Stimulated activated CD4-positive, alpha-beta T cell treated with anti-CD3 and anti-CD28 coated beads, Interleukin-2, amount 100 ng/mL, for 24 hours (primary cell): ENCODE measurements around the gene TRIM52.

Experiments
- DNase-seq, 2 donors: peaks; one replicate each; pipeline ENCODE4 v3.0.0-alpha.2; 2020

The TRIM52 gene

DNA sequence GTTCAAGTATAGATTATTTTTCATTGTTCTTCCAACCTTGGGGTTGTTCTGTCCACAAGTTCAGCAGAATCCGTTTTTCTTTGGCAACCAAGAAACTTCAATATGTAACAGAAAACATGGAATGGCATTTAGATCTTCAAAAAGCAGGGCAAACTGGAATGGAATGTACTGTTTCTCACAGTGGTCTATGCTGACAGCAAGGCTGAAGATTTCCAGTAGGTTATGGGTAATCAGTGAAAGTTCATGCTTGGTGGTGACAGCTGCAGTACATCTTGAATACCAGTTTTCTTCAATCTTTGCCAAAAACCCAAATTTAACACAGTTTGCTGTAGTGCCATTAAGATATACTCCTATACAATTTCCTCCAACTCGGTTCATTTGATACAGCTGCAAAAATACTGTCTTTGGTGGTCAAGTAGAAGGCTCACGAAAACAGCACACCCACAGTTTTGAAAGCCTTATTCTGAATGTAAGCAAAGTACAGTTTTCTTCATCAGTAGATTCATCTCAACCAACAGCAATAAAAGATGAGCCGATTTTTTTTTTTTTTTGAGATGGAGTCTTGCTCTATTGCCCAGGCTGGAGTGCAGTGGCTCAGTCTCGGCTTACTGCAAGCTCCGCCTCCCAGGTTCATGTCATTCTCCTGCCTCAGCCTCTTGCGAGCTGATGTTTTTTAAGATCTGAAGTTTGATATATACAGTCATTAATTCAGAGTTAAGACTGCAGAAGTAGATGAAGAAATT is 4.9 kb downstream of the TRIM52 start:
- DNase-seq, result no peak

DNA sequence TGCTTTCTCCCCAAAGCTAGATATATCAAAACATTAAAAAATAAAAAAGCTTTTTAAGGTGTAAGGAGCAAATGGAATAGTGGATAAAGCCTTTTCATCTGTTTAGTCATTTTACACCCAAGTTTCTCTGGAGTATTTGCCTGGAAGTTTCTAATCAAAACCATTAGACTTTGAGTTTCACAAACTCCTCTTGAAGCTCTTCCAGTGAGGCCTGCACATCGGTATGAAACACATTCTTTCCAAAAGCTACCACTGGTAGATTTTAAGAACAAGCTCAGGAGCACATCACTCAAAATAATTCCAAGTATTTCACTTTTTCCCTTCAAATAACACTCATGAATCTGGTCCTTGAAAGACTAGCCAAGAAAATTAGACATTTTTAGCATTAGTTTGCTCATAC is 5.7 kb downstream of the TRIM52 start:
- DNase-seq, result no peak

DNA sequence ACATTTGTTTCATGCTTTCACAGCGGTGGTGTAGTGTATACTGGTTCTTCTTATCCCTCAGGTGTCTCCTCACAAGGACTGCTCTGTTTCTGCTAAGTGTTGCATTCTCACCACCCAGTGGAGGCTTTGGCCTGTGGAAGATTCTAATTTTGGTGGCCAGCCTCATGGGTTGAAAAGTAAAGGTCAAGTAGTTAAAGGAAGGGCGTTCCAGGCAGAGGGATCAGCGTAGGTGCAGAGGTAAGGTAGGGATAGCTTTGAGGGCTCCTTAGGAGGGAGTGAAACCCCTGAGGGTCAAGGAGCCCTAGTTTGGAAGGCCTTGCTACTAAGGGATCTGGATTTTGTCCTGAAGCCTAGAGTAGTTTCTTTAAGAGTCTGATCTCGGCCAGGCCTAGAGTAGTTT is 12.7 kb downstream of the TRIM52 start:
- no peak for DNase-seq

DNA sequence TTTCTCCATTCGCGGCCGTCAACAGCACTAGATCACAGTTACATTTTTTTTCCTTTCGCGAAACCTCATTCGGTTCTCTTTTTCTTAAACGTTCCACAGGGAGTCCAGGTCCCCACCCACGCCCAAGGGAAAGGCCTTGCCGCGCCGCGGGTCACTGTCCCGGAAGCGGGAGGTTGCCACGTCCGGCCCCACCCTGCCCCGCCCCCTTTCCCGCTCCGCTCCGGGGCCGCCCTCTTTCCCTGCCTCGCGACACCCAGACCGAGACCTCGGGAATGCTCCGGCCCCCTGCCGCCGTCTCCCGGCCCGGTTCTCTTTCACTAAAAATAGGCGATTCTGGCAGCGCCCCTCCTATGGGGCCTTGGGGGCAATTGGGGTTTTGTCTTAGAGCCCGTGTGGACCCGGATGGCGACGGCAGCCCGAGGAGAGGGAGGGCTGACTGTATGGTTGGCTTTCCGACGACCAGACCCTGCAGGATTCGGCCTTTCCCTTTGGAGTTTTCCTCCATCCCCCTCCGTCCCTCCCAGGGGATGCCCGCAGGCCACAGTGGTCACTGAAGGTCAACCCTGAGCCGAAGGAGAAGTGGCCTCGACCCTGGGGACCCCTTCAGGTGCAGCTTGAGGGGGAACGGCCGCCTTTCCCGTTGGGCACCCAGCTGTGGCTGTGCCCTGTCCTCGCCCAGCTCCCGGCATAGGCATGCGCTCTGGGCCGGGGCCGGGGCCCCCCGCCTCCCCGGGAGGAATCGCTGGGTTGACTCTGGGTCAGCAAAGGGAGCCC is 14.5 kb downstream of the TRIM52 start:
- peak; percentile 82 to 87 for DNase-seq

DNA sequence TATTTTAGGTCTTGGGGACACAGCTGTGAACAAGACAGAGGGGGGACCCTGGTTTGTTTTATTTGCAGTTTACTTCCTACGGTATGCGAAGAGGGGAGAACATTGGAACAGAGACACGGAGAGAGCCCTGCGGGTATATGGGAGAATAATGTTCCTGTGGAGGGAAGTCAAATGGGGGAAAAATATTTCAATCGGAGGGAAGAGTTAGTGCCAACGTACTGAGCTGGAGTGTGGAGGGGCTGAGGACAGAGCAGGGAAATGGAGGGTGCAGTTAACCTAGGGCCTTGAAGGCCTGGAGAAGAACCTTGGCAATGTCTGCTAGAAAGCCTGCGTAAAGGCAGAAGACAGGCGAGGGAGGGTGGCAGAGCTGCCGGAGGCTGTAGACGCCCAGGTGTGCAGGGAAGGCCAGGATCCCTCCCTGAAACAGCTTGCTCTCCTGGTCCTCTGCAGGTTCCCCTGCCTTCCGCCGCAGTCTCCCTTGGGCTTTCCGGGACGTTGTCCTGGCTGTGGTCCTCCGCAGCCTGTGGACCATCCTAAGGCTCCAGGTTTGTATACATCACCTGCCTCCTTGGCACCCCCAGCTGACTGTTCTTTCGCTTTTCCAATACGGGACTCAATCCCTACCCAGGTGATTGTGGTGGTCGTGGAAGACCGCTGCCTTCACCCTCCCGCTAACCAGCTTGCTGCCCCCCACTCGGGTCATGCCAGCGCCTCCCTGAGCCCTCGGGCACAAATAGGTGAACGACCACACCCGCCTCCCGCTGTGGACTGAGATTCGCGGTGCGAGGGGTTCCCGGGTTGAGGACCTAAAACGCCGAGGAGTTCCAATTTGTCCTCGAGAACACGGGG is 15.3 kb downstream of the TRIM52 start:
- DNase-seq, result no peak

DNA sequence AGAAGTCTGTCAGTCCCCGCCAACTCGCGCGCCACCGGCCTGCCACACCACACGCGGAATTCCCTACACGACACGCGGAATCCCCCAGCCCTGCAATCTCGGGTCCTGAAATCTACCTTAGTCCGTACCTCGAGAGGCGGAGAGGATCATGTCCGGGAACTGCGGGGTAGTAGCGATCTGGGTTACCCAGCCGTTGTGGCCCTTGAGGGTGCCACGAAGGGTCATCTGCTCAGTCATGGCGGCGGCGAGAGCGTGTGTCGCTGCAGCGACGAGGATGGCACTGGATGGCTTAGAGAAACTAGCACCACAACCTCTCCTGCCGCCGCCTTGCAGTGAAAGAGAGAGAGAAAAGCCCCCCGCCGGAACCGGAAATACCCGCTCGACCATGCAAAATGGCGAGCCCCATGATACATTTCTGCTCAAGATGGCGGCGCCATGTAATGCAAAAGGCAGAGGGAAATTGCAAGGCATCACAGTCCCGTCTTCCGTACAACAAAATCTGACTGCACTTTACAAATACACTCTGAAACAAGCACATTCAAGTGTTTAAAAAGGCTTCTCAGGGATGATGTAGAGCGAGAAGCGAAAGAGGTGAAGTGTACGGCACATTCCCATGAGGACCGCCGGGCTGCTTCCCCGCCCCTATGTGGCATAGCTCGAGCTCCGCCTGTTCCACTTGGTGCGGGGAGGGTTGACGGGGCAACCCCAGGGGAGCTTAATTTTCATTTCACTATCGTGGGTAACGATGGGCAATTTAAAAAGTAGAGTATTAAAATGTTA is 17.2 kb downstream of the TRIM52 start, which contains the start of gene RACK1:
TSS of gene RACK1 (minus strand) at position 343 of the 780 bp plus-strand sequence. CDS start at position 237, 106 bp downstream.
- DNase-seq, result peak; percentile 88 to 93

DNA sequence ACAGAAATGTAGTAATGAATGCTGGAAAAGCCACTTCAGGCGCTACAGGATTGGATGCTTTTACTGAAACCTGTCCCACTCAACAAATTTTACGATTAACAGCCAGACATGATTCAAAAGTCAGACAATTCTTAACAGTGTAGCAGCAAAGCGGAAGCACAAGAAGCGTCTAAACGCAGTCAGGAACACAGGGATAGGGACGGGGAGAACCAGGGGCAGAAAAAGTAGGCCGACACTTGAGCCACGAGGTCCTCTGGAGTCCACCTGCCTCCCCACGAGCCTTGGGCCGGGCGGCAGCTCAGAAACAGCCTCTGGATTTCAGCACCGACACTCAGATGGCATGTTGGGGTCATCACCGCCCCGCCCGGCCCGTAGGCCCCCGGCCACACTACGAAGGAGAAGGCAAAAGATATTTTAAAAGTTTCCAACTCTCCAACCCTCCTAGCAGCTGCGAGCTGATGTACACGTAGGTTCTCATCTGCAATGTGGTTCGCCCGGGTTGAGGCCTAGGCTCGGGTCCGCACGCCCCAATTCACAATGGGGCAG is 17.9 kb downstream of the TRIM52 start:
- peak in 1 of 2 donors; percentile 54 for DNase-seq

DNA sequence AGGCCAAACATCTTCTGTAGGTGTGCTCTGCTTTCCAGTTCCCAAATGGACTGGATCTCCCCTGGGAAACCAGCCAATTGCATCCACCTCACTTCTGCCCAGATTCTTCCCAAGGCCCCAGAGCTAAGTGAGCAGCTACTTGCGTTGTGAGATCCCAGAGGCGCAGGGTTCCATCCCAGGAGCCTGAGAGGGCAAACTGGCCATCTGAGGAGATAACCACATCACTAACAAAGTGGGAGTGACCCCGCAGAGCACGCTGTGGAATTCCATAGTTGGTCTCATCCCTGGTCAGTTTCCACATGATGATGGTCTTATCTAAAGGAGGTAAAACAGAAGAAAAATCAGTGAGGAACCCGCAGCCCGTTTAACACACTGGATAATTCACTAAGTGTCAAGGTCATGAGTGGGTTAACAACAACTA is 18.9 kb downstream of the TRIM52 start:
- no peak for DNase-seq

DNA sequence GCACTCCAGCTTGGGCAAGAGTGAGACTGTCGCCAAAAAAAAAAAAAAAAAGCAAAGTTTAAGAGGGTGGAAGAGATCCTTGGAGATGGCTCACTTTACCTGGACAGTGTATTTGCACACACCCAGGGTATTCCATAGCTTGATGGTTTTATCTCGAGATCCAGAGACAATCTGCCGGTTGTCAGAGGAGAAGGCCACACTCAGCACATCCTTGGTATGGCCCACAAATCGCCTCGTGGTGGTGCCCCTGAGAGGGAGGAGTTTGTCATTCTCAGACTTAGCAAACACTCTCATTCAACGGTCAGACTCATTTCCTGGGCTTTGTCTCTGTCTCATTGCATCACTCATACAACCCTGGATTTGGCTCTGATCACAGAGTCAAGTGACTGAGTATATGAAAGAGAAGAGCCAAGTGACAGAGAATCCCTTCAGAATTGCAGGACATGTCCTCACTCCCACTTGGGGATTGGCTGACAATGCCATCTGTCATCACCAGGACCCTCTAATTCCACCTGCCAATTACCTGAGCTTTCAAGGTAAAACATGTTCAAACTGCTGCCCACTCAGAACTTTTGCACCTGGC is 19.5 kb downstream of the TRIM52 start:
- peak; percentile 61 to 62 for DNase-seq

DNA sequence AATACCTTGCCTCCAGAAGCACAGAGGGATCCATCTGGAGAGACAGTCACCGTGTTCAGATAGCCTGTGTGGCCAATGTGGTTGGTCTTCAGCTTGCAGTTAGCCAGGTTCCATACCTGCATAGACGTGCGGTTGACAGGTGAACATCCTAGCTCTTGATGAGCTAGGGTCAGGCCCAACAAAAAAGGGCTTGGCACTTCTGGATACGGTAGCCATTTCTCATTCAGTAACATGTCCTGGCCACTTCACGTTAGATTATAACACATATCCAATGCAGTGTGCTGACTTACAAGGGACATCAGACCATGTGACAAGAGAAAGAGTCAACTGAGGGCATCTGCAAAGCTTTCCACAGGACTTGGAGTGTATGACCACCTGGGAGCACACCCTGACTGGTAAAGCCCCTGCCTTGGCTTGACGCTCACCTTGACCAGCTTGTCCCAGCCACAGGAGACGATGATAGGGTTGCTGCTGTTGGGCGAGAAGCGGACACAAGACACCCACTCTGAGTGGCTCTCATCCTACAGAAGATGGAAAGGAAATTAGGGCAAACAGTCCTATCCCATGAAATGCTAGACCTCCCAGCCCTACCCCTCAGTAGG is 21.8 kb downstream of the TRIM52 start:
- DNase-seq, result no peak

DNA sequence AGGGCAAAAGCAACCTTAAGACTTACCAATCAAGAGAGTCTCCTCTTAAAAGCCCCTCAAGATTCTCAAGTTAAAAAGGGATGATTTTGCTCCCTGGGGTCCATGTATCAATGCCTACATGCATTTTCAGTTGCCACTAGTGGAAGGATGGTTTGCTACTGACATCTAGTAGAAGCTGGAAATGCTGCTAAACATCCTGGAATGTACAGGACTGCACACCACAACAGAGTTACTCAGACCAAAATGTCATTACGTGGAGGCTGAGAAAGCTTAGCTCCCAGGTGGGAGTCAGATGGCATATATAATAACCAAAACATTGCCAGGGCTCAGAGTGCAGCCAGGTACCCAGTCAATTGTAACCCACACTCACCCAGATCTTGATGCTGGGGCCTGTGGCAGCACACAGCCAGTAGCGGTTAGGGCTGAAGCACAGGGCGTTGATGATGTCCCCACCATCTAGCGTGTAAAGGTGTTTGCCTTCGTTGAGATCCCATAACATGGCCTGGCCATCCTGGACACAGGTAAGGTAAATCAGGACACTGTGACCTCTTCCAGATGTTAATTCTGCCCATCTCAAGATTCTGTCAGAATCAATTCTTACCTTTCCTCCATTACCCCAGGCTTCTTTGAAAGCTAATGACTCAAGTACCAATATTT is 23.1 kb downstream of the TRIM52 start:
- no peak for DNase-seq

DNA sequence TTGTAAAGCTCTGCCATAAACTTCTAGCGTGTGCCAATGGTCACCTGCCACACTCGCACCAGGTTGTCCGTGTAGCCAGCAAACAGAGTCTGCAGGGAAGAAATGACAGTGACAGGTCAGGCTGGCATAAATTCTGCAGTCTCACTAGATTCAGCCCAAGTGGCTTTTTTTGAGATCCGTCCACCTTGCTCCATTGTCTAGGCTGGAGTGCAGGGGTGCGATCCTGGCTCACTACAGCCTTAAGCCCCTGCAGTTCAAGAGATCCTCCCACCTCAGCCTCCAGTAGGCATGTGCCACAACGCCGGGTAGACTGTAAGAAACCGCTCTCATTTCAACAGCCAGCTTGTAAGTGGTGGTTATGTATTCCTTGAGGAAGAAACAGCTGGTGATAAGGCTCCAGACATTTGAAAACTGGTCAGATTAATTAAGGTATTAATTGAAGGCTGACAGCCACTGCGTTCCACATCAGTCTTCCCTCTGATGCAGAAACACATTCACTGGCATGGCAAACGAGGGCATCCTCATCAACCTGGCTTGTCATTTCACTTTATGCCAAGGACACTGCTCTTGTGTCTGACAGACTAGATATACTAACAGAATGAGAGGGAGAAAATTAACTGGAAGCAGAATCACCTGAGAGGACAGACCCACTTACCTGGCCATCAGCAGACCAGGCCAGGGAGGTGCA is 23.8 kb downstream of the TRIM52 start:
- DNase-seq, result no peak

DNA sequence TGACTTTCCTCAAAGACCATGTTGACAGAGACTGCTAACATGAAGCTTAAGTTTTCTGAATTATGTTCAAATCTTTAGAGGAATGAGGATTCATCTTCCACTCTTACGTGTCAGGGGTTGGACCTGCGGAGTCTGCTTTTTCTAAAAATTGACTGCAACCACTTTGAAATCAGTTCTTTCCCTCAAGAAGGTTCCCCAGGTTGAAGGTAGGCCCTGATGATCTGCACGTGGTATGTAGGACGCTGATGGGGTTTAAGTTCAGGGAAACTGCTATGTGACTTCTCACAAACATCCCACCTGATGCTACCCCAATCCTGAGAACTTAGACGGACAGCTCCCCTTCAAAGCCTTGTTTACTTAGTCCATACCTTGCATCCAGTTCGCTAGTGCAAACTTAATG is 24.5 kb downstream of the TRIM52 start:
- no peak for DNase-seq

DNA sequence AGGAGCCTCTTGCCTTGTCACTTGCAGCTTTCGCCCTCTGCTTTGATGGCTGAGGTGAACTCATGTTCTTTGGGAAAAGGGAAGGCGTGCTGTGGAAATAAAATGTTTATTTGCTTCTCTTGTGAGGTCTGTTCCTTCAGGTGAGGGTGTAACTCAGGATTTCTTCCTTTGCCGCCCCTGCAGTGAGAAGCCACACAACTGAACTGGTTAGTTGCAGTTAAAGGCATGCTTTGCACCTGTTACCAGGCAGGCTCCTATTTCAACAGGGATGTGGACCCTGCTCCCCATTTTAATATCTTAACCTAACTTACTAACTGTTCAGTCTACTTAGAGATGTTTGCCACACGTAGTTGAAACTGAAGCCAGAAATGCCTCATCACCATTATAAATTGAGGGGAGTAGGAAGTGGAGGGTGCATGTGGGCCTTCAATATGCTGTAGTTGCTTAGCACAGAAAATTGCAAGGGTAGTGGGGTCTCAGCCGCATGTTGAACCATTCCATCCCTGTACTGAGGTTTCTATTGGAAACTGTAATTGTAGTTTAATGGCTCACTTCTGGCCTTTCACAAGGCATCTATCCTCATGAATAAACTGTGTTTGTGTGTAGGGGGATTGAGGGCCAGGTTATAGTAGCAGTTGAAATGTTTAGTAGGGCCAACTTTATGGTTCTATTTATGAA is 25.1 kb downstream of the TRIM52 start:
- no peak for DNase-seq

DNA sequence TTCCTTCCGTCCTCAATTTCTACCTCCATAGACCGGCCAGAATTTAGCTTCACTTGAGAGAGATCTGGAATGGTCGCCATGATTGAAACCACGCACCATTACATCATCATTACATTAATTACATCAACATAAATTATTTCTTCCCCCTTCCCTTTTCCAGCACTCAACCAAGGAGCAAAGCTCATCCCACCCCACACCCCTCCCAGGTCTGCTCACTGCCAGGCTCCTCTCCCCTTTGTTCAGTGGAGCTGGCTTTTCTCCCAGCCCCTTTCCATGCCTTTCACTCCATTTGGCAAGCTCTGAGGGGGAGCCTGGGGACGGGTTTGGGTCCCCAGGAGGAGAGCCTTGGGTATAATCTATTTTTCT is 25.6 kb downstream of the TRIM52 start:
- DNase-seq, result no peak

DNA sequence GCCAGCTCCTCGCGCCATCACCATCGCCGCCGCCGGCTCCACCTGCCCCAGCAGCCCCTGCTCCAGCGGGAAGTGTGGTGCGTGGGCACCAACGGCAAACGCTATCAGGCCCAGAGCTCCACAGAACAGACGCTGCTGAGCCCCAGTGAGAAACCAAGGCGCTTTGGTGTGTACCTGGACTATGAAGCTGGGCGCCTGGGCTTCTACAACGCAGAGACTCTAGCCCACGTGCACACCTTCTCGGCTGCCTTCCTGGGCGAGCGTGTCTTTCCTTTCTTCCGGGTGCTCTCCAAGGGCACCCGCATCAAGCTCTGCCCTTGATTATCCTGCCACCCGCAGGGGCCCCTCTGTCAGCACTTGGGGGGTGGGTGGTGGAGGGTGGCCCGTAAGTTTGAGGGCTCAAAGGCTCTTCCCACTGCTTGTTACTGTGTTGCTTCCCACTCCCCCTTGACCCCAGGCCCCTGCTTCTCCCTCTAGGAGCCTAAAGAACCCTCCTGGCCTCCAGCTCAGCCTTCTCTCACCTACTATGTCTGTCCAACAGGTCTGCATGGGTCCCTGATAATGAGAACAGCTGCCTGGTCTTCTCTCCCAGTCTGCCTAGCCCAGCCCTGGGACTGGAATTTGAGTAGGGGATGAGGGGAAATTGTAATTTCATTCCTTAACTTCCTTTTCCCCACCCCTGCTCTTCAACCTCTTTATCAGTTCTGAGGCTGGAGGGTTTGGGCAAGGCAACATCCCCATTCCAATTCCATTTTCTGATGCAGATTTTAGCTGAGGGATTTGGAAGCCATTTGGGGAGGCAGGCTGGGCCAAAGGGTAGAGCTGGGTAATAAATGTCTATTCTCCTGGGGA is 26.3 kb downstream of the TRIM52 start:
- peak in 1 of 2 donors; percentile 41 for DNase-seq

DNA sequence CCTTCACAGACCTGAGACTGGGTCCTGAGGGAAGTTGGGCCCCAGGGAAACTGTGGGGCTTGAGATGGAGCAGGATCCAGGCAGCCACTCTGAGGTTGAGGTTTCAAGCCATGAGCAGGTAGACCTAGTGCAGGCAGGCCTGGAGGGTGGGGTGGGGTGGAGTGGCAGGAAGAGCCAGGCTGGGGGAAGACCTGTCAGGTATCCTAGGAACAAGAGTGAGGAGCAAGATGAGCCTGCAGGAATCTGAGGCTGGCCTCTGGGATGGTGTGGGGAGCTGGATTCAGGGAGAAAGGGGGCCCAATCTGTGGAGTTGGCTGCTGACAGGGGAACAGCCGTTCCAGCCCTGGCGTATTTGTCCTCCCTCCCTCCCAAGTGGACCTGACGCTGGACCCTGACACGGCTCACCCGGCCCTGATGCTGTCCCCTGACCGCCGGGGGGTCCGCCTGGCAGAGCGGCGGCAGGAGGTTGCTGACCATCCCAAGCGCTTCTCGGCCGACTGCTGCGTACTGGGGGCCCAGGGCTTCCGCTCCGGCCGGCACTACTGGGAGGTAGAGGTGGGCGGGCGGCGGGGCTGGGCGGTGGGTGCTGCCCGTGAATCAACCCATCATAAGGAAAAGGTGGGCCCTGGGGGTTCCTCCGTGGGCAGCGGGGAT is 27.0 kb downstream of the TRIM52 start:
- no peak for DNase-seq
